ENCODE data around the gene FTH1. TPM values are rescaled to one million over a fixed set of nuclear protein-coding genes. Genes with fewer than 3 reads are reported as not detected.

FTH1 gene
- total and polyA plus RNA-seq, 2 of the 13 experiments (the other 11 are each of a cell fraction or from before 2014, with no cell fraction given): 607 to 760 TPM

- TF ChIP-seq MYPOP (CRISPR knock-in tag; IDR thresholded peaks at IDR 0.05) (0 out of 2 replicates have a peak, but pooled peaks have one; percentile 8), ZSCAN31 (CRISPR knock-in tag; IDR thresholded peaks at IDR 0.05; ENCODE audit: low read depth) (peak; percentile 34; the same call in 1 of the 2 replicates), ZNF788 (CRISPR knock-in tag; IDR thresholded peaks at IDR 0.05; ENCODE audit: borderline replicate concordance) (peak; percentile 23; the same call in 1 of the 2 replicates), TBX2 (CRISPR knock-in tag; IDR thresholded peaks at IDR 0.05; ENCODE audit: borderline replicate concordance) (0 out of 2 replicates have a peak, but pooled peaks have one; percentile 52), NFKB2 (CRISPR knock-in tag; IDR thresholded peaks at IDR 0.05; ENCODE audit: borderline replicate concordance) (peak; percentile 85; the same call in 1 of the 2 replicates), ZFY (CRISPR knock-in tag; IDR thresholded peaks at IDR 0.05) (peak; percentile 67), ZBTB49 (CRISPR knock-in tag; IDR thresholded peaks at IDR 0.05; ENCODE audit: borderline replicate concordance) (0 out of 2 replicates have a peak, but pooled peaks have one; percentile 29), PBX2 (CRISPR knock-in tag; IDR thresholded peaks at IDR 0.05) (no peak), HMGXB3 (CRISPR knock-in tag; IDR thresholded peaks at IDR 0.05; ENCODE audit: borderline replicate concordance) (0 out of 2 replicates have a peak, but pooled peaks have one; percentile 48), ZNF350 (CRISPR knock-in tag; IDR thresholded peaks at IDR 0.05; ENCODE audit: borderline replicate concordance, low read depth) (peak; percentile 69), FOSL2 (CRISPR knock-in tag; IDR thresholded peaks at IDR 0.05) (peak; percentile 77), SP1 (IDR thresholded peaks at IDR 0.05) (no peak), SP1 (CRISPR knock-in tag; IDR thresholded peaks at IDR 0.05) (peak; percentile 53; the same call in 1 of the 2 replicates), HIVEP1 (CRISPR knock-in tag; IDR thresholded peaks at IDR 0.05) (peak; percentile 43), MLX (CRISPR knock-in tag; IDR thresholded peaks at IDR 0.05) (peak; percentile 58), YEATS2 (CRISPR knock-in tag; IDR thresholded peaks at IDR 0.05; ENCODE audit: borderline replicate concordance) (peak; percentile 41; the same call in 1 of the 2 replicates)
Observed at GRCh38 chr11:61971248-61972111, 4.0 kb upstream of the FTH1 start (continued).

All from HepG2 (cell line).